NCI-H2029 treated with DMSO at 0.1 percent for 48 hours (cell line): ENCODE measurements around the gene RAPGEF5.
A peak's percentile ranks its signal among the peaks of the same experiment; 100 is the strongest.

Source experiments
- DNase-seq: peaks from one replicate; lab custom pipeline; 2025; lab: John Stamatoyannopoulos, UW

The RAPGEF5 gene

GRCh38 chr7:22346383-22347107 lies 10.4 kb downstream of the RAPGEF5 start:
- DNase-seq, result peak; percentile 86

GRCh38 chr7:22344655-22345054 lies 12.3 kb downstream of the RAPGEF5 start:
- DNase-seq, result no peak

- DNase-seq, result no peak
Measured at GRCh38 chr7:22343612-22344011, 13.3 kb downstream of the RAPGEF5 start.

- no peak for DNase-seq
Measured at GRCh38 chr7:22343071-22343470, 13.9 kb downstream of the RAPGEF5 start.

GRCh38 chr7:22339725-22340390 lies 17.1 kb downstream of the RAPGEF5 start:
- peak; percentile 44 for DNase-seq

- no peak for DNase-seq
Measured at GRCh38 chr7:22338877-22339276, 18.1 kb downstream of the RAPGEF5 start.

GRCh38 chr7:22338411-22338810 lies 18.5 kb downstream of the RAPGEF5 start:
- no peak for DNase-seq

GRCh38 chr7:22333680-22334141 lies 23.2 kb downstream of the RAPGEF5 start:
- peak; percentile 62 for DNase-seq

GRCh38 chr7:22332461-22332870 lies 24.5 kb downstream of the RAPGEF5 start:
- DNase-seq, result no peak

- no peak for DNase-seq
Measured at GRCh38 chr7:22331704-22332103, 25.2 kb downstream of the RAPGEF5 start.

GRCh38 chr7:22330903-22331302 lies 26.1 kb downstream of the RAPGEF5 start:
- DNase-seq, result no peak

GRCh38 chr7:22329816-22330524 lies 27.0 kb downstream of the RAPGEF5 start:
- DNase-seq, result peak; percentile 65

GRCh38 chr7:22326181-22326580 lies 30.8 kb downstream of the RAPGEF5 start:
- DNase-seq, result no peak

- DNase-seq, result no peak
Measured at GRCh38 chr7:22325671-22326070, 31.3 kb downstream of the RAPGEF5 start.

GRCh38 chr7:22323714-22324113 lies 33.2 kb downstream of the RAPGEF5 start:
- DNase-seq, result no peak

GRCh38 chr7:22320416-22320815 lies 36.5 kb downstream of the RAPGEF5 start:
- DNase-seq, result no peak

- peak; percentile 73 for DNase-seq
Measured at GRCh38 chr7:22319424-22320403, 37.2 kb downstream of the RAPGEF5 start.

- DNase-seq, result no peak
Measured at GRCh38 chr7:22318376-22318775, 38.6 kb downstream of the RAPGEF5 start.

- DNase-seq, result no peak
Measured at GRCh38 chr7:22317632-22318031, 39.3 kb downstream of the RAPGEF5 start.

- DNase-seq, result no peak
Measured at GRCh38 chr7:22316914-22317313, 40.0 kb downstream of the RAPGEF5 start.

- no peak for DNase-seq
Measured at GRCh38 chr7:22307816-22308215, 49.1 kb downstream of the RAPGEF5 start.

- DNase-seq, result no peak
Measured at GRCh38 chr7:22305706-22306105, 51.2 kb downstream of the RAPGEF5 start.
